ENCODE results near the gene LBR. TPM values are rescaled to one million over a fixed set of nuclear protein-coding genes. Genes with fewer than 3 reads are reported as not detected.

LBR gene
- total and polyA plus RNA-seq, 12 donors = 7.6 to 22.6 (median 10.3) TPM

DNA sequence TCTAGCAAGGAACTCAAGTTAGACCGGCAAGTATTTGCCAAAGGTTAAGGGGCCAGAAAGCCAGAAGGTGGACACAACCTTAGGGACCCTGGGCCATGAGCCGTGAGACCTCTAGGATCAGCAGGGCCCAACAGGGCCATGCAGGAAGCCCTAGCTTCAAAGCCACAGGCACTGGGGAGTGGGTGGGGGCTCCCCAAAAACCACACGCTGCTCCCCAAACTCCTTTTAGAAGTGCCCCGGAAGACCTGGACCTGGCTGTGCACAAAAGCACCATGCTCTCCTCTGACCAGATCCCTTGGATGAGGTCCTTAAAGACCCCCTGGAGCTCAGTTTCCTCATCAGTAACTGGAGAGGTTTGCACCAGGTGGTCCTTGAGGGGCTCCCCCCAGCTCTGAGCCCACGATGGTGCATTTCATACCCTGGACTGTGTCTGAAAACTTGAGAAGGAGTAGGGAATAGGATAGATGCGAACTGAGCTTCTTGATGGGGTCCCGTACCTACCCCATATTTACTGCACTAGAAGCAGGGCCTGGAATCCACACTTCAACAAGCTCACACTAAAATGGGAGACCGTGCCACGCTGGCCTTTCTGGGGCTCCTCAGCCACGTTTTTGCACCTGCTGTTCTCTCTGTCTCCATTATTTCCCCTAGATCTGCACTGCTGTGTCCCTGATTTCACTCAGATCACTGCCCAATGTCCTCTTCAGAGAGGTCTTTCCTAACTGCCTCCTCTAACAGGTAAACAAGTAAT, 40.6 kb upstream of the LBR start:
- peaks cover 2 to 48% (median 37%) of the 10 kb centered on the region in 9 donors for H3K4me1 ChIP-seq
- no peaks in the 10 kb centered on the region for H3K27me3 ChIP-seq
- ATAC-seq = no peak
- no peak for DNase-seq
- H3K27ac ChIP-seq = peak overlapping the region in 9 of 10 donors; percentile 56 to 97 (median 83)
- intact Hi-C loops (cut with DNase I) = no loop called here
- TF ChIP-seq, protein P1, sequence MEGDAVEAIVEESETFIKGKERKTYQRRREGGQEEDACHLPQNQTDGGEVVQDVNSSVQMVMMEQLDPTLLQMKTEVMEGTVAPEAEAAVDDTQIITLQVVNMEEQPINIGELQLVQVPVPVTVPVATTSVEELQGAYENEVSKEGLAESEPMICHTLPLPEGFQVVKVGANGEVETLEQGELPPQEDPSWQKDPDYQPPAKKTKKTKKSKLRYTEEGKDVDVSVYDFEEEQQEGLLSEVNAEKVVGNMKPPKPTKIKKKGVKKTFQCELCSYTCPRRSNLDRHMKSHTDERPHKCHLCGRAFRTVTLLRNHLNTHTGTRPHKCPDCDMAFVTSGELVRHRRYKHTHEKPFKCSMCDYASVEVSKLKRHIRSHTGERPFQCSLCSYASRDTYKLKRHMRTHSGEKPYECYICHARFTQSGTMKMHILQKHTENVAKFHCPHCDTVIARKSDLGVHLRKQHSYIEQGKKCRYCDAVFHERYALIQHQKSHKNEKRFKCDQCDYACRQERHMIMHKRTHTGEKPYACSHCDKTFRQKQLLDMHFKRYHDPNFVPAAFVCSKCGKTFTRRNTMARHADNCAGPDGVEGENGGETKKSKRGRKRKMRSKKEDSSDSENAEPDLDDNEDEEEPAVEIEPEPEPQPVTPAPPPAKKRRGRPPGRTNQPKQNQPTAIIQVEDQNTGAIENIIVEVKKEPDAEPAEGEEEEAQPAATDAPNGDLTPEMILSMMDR (IDR thresholded peaks at IDR 0.05) = no peak
- WGBS, 2 donors = 82 to 87% methylated on average over 10 of the region's 10 CpGs
- no peaks in the 10 kb centered on the region for H3K36me3 ChIP-seq
- no peaks in the 10 kb centered on the region for H3K9me3 ChIP-seq
- H3K4me3 ChIP-seq = peak overlapping the region in 5 of 10 donors; percentile 22 to 56 (median 44)

DNA sequence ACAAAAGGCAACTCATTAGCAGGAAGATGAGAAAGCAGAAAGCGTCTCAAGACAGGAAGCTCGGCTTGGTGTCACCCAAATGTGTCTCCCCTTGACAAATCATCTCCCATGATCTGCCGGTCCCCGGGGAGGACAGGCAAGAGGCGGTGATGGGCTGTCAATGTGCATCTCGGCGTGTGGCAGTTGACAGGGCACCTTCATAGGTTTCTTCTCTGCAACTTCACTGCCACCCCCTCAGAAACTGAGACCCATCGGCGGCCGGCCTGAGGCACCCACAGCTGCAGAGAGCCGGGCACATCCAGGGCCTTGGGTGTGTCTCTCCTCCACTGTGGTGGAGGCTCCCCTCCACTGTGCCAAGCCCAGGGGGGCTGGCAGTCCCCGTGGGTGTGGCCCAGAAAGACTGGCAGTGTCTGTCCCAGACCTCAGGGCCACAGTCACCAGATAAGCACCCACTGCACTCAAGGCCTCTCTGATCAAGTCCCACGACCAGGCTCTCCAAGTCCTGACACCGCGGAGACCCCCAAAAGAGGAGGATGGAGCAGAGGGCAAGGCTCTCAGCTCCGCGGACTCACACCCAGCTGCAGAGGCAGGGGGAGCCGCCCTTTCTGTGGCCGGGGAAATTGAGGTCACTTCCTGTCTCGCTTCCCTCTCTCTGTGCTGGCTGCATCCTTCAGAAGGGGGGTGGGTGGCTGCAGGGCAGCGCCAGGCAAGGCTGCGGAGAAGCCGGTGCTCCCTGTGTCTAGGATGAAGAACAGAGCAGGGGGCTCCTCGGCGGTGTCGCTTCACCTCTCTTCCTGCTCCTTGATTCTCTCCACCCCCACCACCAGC, 39.6 kb upstream of the LBR start:
- H3K4me1 ChIP-seq = peaks cover 2 to 58% (median 46%) of the 10 kb centered on the region in 9 donors
- 56 to 64% methylated on average over 26 of the region's 26 CpGs for WGBS, 2 donors
- DNase-seq = peak; percentile 66 to 78
- ATAC-seq = peak; percentile 61 to 95 (median 88)
- peak overlapping the region; percentile 34 to 97 (median 82) for H3K27ac ChIP-seq
- H3K4me3 ChIP-seq = peak overlapping the region in 9 of 10 donors; percentile 1 to 56 (median 44)
- H3K36me3 ChIP-seq = no peaks in the 10 kb centered on the region
- no peaks in the 10 kb centered on the region for H3K9me3 ChIP-seq
- H3K27me3 ChIP-seq = no peaks in the 10 kb centered on the region
- TF ChIP-seq, protein P1 (IDR thresholded peaks at IDR 0.05) = no peak
- intact Hi-C loops (cut with DNase I) = no loop called here

DNA sequence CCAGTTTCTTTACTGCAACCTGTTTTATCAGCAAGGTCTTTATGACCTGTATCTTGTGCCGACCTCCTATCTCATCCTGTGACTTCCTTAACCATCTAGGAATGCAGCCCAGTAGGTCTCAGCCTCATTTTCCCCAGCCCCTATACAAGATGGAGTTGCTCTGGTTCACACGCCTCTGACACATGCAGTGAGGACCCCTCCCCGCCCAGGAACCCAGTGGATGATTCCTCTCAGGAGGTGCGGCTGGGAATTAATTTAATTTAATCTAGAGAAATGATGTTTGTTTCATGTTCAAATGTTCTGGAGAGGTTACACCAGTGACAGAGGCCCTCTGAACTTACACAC, 39.0 kb upstream of the LBR start:
- H3K9me3 ChIP-seq = no peaks in the 10 kb centered on the region
- ATAC-seq (no peak), DNase-seq (no peak)
- H3K4me3 ChIP-seq = peak overlapping the region in 4 of 10 donors; percentile 44 to 56 (median 45)
- TF ChIP-seq, protein P1 (IDR thresholded peaks at IDR 0.05) = no peak
- H3K27me3 ChIP-seq = no peaks in the 10 kb centered on the region
- H3K36me3 ChIP-seq = no peaks in the 10 kb centered on the region
- peak overlapping the region in 7 of 10 donors; percentile 56 to 97 (median 87) for H3K27ac ChIP-seq
- WGBS, 2 donors = 93 to 95% methylated on average over 4 of the region's 4 CpGs
- peaks cover 2 to 60% (median 46%) of the 10 kb centered on the region in 9 donors for H3K4me1 ChIP-seq
- intact Hi-C loops (cut with DNase I) = no loop called here

DNA sequence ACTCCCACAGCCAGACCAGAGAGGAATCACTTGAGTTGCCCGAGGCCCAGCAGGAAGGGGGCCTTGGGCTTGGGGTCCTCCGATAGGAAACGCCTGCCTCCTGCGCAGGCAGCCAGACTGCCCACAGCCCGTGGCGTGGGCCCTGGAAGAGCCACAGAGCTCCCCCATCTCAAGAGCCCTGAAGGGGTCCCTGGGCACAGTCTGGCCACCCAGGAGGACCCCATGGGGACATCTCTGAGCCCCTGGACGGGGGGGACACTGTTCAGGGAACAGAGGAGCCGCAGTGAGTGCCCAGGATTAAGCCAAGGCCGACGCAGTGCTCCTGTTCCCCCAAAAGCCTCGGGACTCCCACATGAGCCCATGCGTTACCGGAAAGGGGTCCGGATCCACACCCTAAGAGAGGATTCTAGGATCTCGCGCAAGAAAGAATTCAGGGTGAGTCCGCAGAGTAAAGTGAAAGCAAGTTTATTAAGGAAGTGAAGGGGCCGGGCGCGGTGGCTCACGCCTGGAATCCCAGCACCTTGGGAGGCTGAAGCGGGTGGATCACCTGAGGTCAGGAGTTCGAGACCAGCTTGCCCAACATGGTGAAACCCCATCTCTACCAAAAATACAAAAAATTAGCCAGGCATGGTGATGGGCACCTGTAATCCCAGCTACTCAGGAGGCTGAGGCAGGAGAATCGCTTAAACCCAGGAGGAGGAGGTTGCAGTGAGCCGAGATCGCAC, 38.1 kb upstream of the LBR start:
- ATAC-seq (no peak), DNase-seq (no peak)
- no peak overlapping the region for H3K4me3 ChIP-seq
- no peaks in the 10 kb centered on the region for H3K9me3 ChIP-seq
- H3K27ac ChIP-seq = peak overlapping the region in 5 of 10 donors; percentile 5 to 97 (median 34)
- intact Hi-C loops (cut with DNase I) = no loop called here
- 88 to 90% methylated on average over 26 of the region's 26 CpGs for WGBS, 2 donors
- TF ChIP-seq, protein P1 (IDR thresholded peaks at IDR 0.05) = no peak
- H3K36me3 ChIP-seq = no peaks in the 10 kb centered on the region
- H3K4me1 ChIP-seq = peaks cover 2 to 67% (median 52%) of the 10 kb centered on the region in 9 donors
- no peaks in the 10 kb centered on the region for H3K27me3 ChIP-seq

All from heart right ventricle (tissue), 16 donors.